GM18508 (cell line): ENCODE data around the gene PER2.

Experiments used
- ATAC-seq: cut with Tn5 transposase; IDR thresholded peaks from one replicate; pipeline ENCODE4 v1.9.1; 2021; ENCODE audit warnings: moderate number of reproducible peaks; ENCODE audit not compliant: insufficient read depth, unreplicated experiment

Gene PER2

GRCh38 chr2:238251986-238252385, 36.4 kb downstream of the PER2 start:
- ATAC-seq = no peak

DNA sequence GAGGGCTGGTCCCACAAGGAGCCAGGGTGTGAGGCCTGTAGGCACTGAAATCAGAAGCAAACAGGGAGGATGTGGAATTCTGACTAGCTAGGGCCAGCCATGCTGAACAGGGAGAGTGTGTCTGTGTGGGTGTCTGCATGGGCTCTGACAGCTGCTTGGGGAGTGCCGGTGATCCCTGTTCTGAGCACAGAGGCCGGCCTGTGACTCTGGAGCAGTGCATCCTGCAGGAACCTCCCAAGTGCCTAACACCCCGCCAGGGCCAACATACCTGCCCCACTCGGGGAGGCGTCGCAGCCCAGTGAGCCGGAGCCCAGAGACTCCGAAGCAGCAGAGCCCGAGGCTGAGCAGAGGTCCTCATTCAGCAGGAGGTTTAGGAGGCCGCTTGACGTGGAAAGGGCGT, 37.1 kb downstream of the PER2 start:
- ATAC-seq = no peak

- ATAC-seq = no peak
Measured at GRCh38 chr2:238250896-238251295, 37.5 kb downstream of the PER2 start.

DNA sequence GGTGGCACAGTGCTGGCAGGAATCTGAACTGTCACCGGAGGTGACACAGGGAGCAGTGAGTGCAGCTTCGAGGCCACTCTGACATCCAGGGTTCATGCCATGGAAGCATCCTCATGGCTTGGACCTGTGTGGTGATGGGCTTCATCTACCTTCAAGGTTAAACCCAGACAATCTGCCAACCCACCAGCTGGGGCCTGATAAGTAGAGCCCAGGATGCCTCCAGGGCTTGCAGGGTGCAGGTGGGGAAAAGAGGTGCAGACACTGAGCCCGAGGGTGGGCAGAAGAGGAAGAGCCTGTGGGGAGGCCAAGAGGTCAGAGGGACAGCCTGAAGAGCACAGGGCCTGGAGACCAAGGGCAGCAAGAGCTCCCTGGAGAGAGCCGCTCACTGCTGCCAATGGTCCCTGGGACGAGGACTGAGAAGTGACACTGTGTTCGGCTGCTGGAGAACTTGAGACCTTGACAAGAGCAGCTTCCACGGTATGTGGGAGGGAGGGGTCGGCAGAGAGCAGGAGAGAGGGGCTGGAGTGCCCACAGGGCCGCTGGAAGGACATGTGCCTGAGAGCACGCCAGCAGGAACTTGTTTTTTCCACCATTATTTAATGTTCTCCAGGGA, 40.5 kb downstream of the PER2 start:
- no peak for ATAC-seq

GRCh38 chr2:238247002-238247822, 41.2 kb downstream of the PER2 start:
- ATAC-seq = no peak

- no peak for ATAC-seq
Measured at GRCh38 chr2:238244151-238244550, 44.3 kb downstream of the PER2 start.

DNA sequence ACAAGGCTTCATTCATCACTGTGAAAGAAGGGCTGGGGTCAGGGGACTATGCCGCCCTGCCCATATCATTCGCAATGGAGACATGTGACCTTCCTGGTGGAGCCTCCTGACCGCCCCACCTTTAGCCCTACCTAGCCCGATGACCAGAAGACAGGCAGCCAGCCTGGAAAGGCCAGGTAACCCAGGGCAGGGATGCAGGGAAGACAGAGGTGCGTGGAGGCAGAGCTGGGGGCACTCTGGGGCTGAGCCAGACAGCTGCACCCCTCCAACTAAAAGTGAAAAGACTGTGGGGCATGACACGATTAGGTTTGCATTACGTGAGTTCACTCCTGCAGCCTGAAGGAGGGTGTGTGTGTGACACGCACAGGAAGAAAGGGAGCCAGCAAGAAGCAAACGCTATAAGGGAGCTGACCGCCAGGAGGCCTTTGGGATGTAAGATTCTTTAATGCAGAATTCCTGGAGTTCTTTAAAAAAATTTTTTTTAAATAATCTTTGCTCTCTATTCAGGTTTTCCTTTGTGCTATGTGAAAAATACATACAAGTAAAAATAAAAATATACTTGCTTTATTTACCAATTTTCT, 44.8 kb downstream of the PER2 start:
- ATAC-seq = no peak

DNA sequence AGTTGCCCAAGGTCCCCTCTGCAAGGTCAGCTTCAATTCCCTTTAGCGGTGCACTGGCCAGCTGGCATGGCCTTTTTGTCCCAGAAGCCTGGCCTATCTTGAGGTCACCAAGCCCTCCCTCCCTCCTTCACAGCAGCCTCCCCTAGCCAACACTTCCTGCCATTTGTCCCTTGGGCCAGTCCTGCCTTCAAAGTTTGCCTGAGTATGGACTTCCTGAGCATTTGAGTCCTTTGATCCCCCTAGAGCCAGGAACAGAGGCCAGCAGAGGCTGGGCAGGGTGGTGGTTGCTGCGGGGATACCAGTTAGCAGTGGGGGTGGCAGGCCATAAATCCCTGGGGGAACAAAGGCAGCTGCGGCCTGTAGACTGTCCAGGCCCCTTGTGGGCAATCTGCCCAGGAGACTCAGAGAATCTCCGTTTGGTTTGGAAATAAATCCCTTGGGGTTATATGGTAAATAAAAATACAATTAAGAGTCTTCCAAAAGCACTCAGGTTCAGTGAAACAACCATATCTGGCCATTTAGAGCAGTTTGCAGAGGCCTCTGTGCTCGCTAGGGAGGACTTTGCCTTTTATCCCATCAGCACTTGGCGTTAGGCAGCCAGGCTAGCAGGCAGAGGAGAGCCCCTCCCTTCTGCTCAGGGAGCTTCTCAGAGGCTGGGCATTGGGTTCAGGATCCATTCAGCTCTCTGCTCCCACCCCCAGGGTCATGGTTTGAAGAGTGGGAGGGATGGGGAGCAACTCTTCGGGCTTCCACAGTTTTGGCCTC, 45.5 kb downstream of the PER2 start:
- ATAC-seq = no peak

DNA sequence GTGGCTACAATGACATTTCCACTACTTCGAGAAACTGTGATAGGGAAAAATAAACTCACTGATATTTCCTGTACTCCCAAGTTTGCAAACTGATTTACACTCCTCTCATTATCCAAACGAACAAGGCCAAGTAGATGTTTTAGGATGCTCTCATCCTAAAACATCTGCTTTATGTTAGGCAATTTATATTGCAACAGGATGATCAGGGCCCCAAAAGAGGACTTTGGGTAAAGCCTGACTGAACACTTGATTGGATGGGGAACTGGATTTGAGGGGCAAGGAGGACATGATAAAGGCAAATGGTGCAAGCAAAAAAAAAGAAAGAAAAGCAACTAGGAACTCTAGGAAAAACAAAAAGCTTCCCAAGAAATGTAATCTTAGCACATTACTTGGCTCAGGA, 46.4 kb downstream of the PER2 start:
- ATAC-seq = no peak

DNA sequence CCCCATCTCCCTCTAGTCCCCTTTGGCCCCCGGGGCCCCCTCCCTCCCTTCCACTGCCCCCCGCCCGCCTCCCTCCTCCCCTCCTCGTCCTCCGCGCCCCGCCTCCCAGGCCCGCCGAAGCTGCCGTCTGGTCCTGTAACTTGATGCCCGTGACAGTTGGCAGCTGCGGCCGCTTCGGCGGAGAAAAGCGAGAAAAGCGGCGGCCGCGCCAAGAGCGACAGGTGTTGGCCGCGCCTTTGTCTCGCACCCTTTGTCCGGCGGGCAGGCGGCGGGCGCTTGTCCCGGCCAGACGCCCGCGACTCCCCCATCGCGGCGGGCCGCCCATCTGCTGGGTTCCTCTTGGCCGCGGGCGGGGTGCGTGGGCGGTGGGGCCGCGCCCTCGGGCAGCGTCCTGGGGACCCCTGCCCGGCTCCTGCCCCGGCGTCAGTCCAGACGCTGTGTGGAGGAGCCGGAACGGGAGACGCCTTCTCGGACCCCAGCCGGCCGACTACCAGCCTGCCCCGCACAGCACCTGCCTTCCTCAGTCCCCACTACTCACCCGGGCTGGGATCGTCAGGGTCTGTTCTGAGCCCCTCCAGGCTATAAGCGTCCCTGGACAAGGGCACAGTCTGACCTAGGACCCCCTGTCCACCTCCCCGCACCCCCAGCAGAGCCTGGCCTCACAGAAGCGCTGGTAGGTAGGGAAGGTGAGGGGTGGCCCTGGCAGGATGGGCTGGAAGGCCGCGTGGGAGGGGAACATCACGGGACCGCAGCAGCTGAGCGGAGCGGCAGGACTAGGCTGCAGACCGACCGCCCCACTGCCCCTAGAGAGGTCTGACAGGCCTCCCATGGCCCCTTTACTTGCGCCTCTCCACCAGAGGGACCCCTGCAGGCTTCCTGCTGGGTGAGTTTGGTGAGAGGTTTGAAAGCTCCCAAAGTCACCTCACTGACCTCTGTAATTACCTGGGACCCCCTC, 47.4 kb downstream of the PER2 start:
- no peak for ATAC-seq

DNA sequence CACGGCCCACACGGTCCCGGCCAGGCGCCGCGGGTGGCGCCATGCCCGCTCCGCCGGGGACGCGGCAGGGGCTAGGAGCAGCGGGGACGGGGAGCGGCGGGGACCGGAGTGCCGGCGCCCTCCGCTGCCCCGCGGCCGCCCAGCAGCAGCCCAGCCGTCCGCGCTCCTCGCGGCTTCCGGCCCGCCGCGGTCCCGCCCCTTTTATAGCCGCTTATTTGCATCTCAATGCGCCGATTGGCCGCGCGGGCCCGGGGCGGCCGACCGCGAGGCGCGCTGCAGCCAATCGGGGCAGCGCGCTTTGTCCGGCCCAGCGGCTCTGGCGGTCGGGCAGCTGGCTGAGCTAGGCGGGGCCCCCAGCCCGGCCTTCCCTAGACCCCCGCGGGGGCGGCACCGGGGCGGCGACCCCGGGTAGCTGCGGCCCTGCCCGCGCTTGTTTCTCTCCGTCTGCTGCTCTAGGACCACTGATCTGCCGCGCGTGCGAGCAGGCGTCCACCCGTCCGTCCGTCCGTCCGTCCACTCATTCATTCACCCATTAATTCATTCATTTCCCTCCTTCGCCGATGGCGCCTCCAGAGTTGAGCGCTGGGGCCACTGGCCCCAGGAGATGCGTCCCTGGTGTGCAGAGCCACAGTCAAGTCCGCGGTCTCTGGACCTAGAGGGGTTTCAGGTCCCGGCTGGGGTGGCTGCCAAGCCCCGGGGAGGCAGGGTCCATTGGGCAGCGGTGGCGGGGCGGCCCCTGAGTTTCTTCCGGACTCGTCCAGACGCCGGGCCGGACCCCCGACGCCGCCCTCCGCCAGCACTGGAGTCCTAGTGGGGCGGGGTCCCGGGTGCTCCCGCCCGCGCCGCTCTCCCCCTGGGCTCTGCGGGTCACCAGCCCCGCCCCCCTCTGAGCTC, 48.3 kb downstream of the PER2 start, which contains the start of gene HES6:
Gene HES6 (minus strand): TSS at position 176 of the 894 bp plus-strand sequence. CDS start 133 bp downstream, at position 43.
- ATAC-seq = no peak

DNA sequence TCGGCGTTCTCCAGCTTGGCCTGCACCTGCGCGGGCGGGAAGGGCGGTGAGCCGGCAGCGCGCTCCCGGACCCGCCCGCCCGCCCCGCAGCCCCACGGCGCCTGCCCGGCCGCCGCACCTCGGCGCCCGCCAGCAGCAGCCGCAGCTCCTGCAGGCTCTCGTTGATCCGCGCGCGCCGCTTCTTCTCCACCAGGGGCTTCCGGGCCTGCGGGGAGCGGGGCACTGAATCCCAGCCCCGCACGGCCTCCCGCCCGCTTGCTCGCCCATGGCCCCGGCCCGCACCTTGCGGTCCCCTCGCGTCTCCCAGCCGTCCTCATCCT, 48.9 kb downstream of the PER2 start:
- no peak for ATAC-seq

GRCh38 chr2:238238766-238239542, 49.5 kb downstream of the PER2 start:
- no peak for ATAC-seq

GRCh38 chr2:238238311-238238765, 50.1 kb downstream of the PER2 start:
- no peak for ATAC-seq

DNA sequence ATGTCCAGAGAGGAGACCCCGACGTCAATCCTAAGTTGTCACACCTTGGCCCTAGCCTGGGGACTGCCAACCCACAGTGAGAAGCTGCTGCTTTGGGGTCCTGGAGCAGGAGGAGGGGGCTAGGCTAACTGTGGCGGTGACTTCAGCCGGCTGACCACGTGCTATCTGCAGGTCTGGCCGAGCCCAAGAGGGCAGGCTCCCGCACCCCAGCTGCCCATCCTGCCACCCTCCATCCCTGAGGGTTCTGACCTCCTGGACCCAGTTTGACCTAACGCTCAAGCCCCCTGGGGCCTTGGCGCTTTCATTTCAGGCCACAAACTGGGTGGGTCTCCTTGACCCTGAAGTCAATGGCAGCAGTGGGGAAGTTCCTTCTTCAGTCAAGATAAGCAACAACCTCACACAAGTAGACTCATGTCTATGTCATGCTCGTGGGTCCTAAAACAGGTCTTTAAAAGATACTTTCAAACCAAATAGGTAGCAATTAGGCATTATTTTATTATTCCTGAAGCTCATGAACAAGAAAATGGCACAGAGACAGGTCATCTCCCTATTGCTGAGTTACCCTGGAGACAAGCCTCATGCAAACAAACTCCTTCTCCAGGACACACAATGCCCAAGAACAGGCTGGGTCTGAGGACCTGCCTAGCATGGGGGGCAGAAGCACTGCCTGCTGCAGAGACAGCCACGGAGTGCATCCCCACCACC, 50.8 kb downstream of the PER2 start:
- no peak for ATAC-seq

- ATAC-seq = no peak
Measured at GRCh38 chr2:238236571-238236970, 51.8 kb downstream of the PER2 start.

DNA sequence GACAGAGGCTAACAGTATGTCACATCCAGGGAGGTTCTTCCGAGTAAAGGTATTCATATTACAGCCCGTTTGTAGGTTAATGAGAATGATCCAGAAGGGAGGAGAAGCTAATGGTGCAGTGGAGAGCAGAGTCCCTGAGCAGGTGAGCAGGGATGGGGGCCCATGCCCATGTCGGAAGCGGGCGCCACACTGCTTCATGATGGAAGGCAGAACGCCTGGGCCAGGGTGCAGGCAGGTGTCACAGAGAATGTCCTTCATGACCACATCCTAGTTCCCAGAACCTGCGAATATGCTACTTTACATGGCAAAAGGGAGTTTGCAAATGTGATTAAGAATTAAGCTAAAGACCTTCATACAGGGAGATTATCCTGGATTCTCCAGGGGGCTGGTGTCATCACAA, 52.6 kb downstream of the PER2 start:
- no peak for ATAC-seq
